Hepatocyte (in vitro differentiated cells): ENCODE results near the gene RPL38. TPM values are rescaled to one million over a fixed set of nuclear protein-coding genes. Genes with fewer than 3 reads are reported as not detected.

Source experiments
- DNase-seq: peaks from one replicate; pipeline ENCODE4 v3.0.0-alpha.2; 2016; ENCODE audit warnings: low spot score
- H2AFZ ChIP-seq: fragments of 200-600 bp; sonication (generic); 2 replicates; pipeline ENCODE4 v1.6.0; 2016; ENCODE audit warnings: antibody characterized with exemption, mild to moderate bottlenecking
- H3K27ac ChIP-seq: fragments of 200-600 bp; sonication (generic); 2 replicates; pipeline ENCODE4 v1.5.1; 2016; ENCODE audit warnings: mild to moderate bottlenecking
- H3K27me3 ChIP-seq: fragments of 200-600 bp; sonication (generic); 2 replicates; pipeline ENCODE4 v1.6.1; 2016
- H3K36me3 ChIP-seq: fragments of 200-600 bp; sonication (generic); replicated peaks from 2 replicates; pipeline ENCODE4 v1.5.1; 2016; ENCODE audit warnings: low read depth; ENCODE audit not compliant: insufficient read depth
- H3K4me1 ChIP-seq: fragments of 200-600 bp; sonication (generic); 2 replicates; pipeline ENCODE4 v1.5.1; 2016; ENCODE audit warnings: mild to moderate bottlenecking, moderate library complexity; ENCODE audit not compliant: insufficient read depth
- H3K4me2 ChIP-seq: fragments of 200-600 bp; sonication (generic); 2 replicates; pipeline ENCODE4 v1.6.0; 2016
- H3K4me3 ChIP-seq: fragments of 200-600 bp; sonication (generic); 2 replicates; pipeline ENCODE4 v1.5.1; 2016; ENCODE audit warnings: mild to moderate bottlenecking
- H3K79me2 ChIP-seq: fragments of 200-600 bp; sonication (generic); 2 replicates; pipeline ENCODE4 v1.6.0; 2017; ENCODE audit warnings: mild to moderate bottlenecking
- H3K9me2 ChIP-seq: fragments of 200-600 bp; sonication (generic); replicated peaks from 2 replicates; pipeline ENCODE4 v1.6.0; 2017; ENCODE audit warnings: mild to moderate bottlenecking; ENCODE audit not compliant: insufficient read depth
- H3K9me3 ChIP-seq: fragments of 200-600 bp; sonication (generic); 2 replicates; pipeline ENCODE4 v1.5.1; 2016; ENCODE audit warnings: low read depth, mild to moderate bottlenecking
- H4K20me1 ChIP-seq: fragments of 200-600 bp; sonication (generic); 2 replicates; pipeline ENCODE4 v1.6.0; 2016; ENCODE audit warnings: mild to moderate bottlenecking; ENCODE audit not compliant: insufficient read depth, poor library complexity, severe bottlenecking
- CTCF ChIP-seq: fragments of 200-600 bp; sonication (generic); IDR thresholded peaks from 2 replicates; pipeline ENCODE4 v1.5.1; 2016; ENCODE audit warnings: antibody characterized with exemption, mild to moderate bottlenecking; ENCODE audit not compliant: poor library complexity
- EZH2 ChIP-seq: fragments of 200-600 bp; sonication (generic); IDR thresholded peaks from 2 replicates; pipeline ENCODE4 v1.6.1; 2016; ENCODE audit warnings: antibody characterized with exemption, mild to moderate bottlenecking, borderline replicate concordance
- EZH2phosphoT487 ChIP-seq: fragments of 200-600 bp; sonication (generic); IDR thresholded peaks from one replicate; pipeline ENCODE4 v1.6.1; 2018; ENCODE audit warnings: antibody characterized with exemption, mild to moderate bottlenecking, low read depth, moderate library complexity; ENCODE audit not compliant: unreplicated experiment, severe bottlenecking
- WGBS: methylation state at CpG from one replicate; pipeline ENCODE4 v1.1.6; 2016; ENCODE audit warnings: low lambda C conversion rate; ENCODE audit errors: missing lambda C conversion rate; 5-methylcytosine and 5-hydroxymethylcytosine counted together
- polyA plus RNA-seq: library from polyadenylated mRNA; unstranded; fragments of >200 nt; fragmentation: Nextera tagmentation; extraction: Ambion mirVana; gene quantifications from 2 replicates; pipeline ENCODE4 v1.2.1, GENCODE V29; 2016
- total RNA-seq: library from RNA; depleted of rRNA; stranded (reverse); fragments of >200 nt; gene quantifications from 2 replicates; pipeline ENCODE4 v1.2.3, GENCODE V29; 2014

Gene RPL38
- total and polyA plus RNA-seq, 2 experiments from 2014 or later, result 276 to 758 TPM

- Histone ChIP-seq H3K27ac (no peak overlapping the region), H4K20me1 (no peaks in the 10 kb centered on the region), H3K27me3 (no peaks in the 10 kb centered on the region), H3K9me2 (no peaks in the 10 kb centered on the region), H3K79me2 (no peaks in the 10 kb centered on the region), H3K36me3 (no peaks in the 10 kb centered on the region), H3K9me3 (no peaks in the 10 kb centered on the region), H3K4me2 (no peak overlapping the region), H3K4me3 (no peak overlapping the region), H2AFZ (no peak overlapping the region), H3K4me1 (peaks cover 14% of the 10 kb centered on the region)
- WGBS, result 61% methylated on average over 8 of the region's 8 CpGs
- DNase-seq, result no peak
- no peak for TF ChIP-seq EZH2phosphoT487
- no peak for TF ChIP-seq CTCF
- TF ChIP-seq EZH2, result no peak
These were observed 15.0 kb downstream of the RPL38 start for GRCh38 chr17:74218436-74218835.

- Histone ChIP-seq H3K36me3 (no peaks in the 10 kb centered on the region), H3K4me1 (peaks cover 2% of the 10 kb centered on the region), H3K9me3 (no peaks in the 10 kb centered on the region), H3K79me2 (no peaks in the 10 kb centered on the region), H4K20me1 (no peaks in the 10 kb centered on the region), H3K9me2 (no peaks in the 10 kb centered on the region), H3K27ac (no peak overlapping the region), H3K4me3 (no peak overlapping the region), H3K4me2 (no peak overlapping the region), H3K27me3 (no peaks in the 10 kb centered on the region), H2AFZ (no peak overlapping the region)
- no peak for TF ChIP-seq EZH2
- TF ChIP-seq EZH2phosphoT487, result no peak
- TF ChIP-seq CTCF, result no peak
- DNase-seq, result no peak
- WGBS, result 89% methylated on average over 3 of the region's 3 CpGs
These were observed 16.2 kb downstream of the RPL38 start for GRCh38 chr17:74219576-74220133.

- 60% methylated on average over 2 of the region's 2 CpGs for WGBS
- Histone ChIP-seq H3K4me2 (no peak overlapping the region), H2AFZ (no peak overlapping the region), H3K9me2 (no peaks in the 10 kb centered on the region), H3K4me3 (no peak overlapping the region), H3K9me3 (no peaks in the 10 kb centered on the region), H3K4me1 (no peaks in the 10 kb centered on the region), H4K20me1 (no peaks in the 10 kb centered on the region), H3K36me3 (no peaks in the 10 kb centered on the region), H3K79me2 (no peaks in the 10 kb centered on the region), H3K27ac (no peak overlapping the region), H3K27me3 (no peaks in the 10 kb centered on the region)
- no peak for TF ChIP-seq EZH2
- no peak for TF ChIP-seq EZH2phosphoT487
- TF ChIP-seq CTCF, result no peak
- no peak for DNase-seq
These were observed 16.7 kb downstream of the RPL38 start for GRCh38 chr17:74220219-74220618.
